ENCODE data around the gene MLYCD. TPM values are rescaled to one million over a fixed set of nuclear protein-coding genes. Genes with fewer than 3 reads are reported as not detected.

Gene MLYCD
- 3.0 and 3.2 TPM in 2 replicates for total RNA-seq

DNA sequence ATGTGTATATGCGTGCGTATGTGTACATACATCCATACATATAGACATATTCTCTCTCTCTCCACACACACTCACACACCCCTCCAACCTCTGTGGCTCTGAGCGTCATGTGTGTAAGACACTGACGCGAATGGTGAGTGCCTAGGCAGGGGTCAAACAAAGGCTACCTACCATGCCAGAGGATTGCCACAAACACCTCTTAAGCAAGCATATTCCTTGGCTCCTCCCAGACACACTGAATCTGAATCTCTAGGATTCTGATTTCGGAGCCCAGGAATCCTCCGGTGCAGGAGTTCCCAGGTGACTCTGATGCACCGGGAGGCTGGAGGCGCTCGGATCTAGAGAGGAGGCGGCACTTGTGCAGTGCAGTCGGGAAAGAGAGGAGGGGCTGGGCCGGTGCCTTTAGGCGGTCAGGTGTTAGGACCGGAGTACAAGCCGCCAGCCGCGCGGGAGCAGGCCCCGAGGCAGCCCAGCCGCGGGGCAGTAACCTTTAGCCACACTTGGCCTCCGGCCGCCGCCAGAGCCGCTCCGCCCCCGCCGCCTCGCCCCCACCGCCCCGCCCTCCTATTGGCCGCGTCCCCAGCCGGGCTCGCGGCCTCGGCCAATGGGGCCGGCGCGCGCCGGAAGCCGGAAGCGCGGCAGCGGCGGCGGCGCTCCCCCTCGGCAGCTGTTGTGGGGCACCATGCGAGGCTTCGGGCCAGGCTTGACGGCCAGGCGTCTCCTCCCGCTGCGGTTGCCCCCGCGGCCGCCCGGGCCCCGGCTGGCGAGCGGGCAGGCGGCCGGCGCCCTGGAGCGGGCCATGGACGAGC, at the start of gene MLYCD:
Gene MLYCD, plus strand, starts transcription at position 653 of the 809 bp plus-strand sequence. Its CDS starts 30 bp downstream, at position 683.

DNA sequence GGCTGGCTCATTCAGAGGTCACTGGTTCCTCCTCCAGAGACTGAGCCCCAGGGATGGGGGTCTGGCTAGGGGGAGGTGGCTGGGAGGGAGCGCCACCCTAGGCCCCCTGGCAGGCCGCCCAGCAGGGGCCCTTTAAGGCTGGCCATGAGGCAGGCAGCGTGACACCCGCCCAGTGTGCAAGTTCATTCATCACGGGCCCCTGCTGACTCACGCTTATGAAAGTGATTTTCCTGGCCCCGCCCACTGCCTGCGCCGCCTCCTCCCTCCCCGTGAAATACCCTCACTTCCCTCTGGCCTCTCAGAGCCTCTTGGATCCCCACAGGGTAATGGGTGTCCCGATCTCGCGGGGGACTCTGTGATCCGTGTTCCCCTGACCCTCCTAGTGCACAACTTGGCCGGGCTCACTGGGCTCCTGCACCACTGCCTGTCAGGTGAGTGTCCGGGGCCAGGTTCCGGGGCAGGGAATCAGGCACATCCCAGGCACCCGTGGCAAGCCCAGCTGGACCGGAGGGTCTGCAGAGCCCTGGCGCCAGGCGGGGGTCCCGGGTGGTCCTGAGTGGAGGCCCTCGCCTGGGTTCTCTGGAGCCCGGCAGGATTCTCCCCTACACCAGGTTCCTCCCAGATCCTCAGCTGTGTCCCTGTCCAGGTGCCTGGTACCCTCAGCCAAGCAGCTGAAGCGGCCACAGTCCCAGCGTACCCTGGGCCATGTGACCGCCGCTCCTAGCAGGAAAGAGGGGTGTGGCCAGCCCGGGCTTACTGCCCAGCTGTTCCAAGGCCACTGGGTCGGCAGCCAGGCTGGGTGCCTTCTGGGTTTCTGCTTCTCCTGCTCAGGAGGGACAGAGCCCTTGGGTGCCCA, 54.3 kb downstream of the MLYCD start, which contains the start of gene OSGIN1:
Gene OSGIN1, plus strand, starts transcription at position 301 of the 856 bp plus-strand sequence. CDS start 4,432 bp downstream, outside the sequence.

DNA sequence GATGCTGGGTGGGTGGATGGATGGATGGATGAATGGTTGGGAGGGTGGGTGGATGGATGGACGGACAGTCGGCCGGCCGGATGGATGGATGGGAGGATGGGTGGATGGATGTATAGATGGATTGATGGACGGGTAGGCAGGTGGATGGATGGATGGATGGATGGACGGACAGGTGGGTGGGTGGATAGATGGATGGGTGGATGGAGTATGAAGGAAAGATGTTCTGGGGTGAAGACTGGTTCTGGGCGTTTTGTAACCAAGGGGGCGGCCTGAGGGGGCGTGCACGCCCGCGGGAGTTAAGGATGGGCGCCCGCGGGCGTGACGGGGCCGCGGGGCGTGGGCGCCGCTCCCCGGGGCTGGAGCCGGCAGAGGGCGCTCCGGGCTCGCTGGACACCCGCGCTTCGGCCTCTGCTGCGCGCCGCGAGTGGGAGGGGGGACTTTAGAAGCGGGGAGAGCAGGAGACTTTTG, 69.0 kb downstream of the MLYCD start, which contains the start of gene NECAB2:
Gene NECAB2, plus strand, starts transcription at position 407 of the 468 bp plus-strand sequence. CDS start 405 bp downstream, outside the sequence.

Other genes starting within 250 kb of the MLYCD start
- 132 and 141 TPM in 2 replicates for gene HSBP1, start 91.1 kb upstream of the MLYCD start, total RNA-seq
- gene OSGIN1, start 54.1 kb downstream of the MLYCD start, total RNA-seq: 0.69 and 1.2 TPM in 2 replicates
- gene NECAB2, start 69.1 kb downstream of the MLYCD start, total RNA-seq: not detected in 2 replicates
- gene SLC38A8, start 143.7 kb downstream of the MLYCD start, total RNA-seq: not detected in 2 replicates
- gene MBTPS1, start 217.8 kb downstream of the MLYCD start, total RNA-seq: 94.1 and 101 TPM in 2 replicates
- 33.0 and 35.3 TPM in 2 replicates for gene HSDL1, start 246.1 kb downstream of the MLYCD start, total RNA-seq
- gene DNAAF1, start 246.2 kb downstream of the MLYCD start, total RNA-seq: 0.09 TPM in 1 of 2 replicates, not detected in the other